ENCODE measurements around the gene COL5A1. TPM values are rescaled to one million over a fixed set of nuclear protein-coding genes. Genes with fewer than 3 reads are reported as not detected.

The COL5A1 gene
- total RNA-seq, 2 experiments from 2014 or later = 0.10 TPM; not detected in 1

DNA sequence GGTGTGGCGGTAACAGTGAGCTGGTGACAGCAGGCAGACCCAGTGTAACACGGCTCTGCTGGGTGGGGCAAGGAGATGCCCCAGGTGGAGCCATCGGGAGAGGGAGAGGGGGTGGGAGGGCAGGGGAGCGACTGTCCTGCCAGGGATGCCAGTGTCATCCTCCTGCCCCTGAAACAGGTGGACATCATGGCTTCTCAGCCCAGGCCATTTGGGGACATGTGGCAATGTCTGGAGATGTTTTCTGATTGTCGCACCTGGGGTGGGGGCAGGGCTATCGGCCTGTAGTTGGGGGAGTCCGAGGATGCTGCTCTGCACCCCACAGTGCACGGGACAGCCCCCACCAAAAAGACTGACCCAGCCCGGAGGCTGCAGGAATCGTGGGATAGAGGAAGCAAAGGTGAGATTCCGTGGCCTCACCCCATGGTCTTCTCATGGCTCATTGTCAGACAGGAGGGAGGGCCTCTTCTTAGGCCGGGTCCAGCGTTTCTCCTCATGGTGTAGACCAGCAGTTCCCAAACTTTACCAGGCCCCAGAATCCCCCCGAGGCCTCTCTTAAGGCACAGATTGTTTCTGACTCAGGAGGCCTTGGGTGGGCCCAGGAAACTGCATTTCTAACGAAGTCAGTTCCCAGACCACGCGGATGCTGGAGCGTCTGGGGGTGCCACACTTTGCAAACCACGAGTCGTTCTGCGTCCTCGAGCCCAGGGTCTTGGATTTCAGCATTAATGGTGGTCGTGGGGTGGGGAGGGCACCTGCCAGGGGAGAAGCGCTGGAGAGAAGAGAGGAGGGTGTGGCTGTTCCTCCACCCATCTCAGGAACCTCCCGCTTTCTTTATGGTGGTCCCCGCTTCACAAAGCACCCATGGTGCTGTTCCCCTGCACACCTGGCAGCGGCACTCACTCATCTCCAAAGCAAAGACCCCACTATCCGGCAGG is 11.0 kb downstream of the COL5A1 start:
- no peak overlapping the region for H3K27ac Mint-ChIP-seq

DNA sequence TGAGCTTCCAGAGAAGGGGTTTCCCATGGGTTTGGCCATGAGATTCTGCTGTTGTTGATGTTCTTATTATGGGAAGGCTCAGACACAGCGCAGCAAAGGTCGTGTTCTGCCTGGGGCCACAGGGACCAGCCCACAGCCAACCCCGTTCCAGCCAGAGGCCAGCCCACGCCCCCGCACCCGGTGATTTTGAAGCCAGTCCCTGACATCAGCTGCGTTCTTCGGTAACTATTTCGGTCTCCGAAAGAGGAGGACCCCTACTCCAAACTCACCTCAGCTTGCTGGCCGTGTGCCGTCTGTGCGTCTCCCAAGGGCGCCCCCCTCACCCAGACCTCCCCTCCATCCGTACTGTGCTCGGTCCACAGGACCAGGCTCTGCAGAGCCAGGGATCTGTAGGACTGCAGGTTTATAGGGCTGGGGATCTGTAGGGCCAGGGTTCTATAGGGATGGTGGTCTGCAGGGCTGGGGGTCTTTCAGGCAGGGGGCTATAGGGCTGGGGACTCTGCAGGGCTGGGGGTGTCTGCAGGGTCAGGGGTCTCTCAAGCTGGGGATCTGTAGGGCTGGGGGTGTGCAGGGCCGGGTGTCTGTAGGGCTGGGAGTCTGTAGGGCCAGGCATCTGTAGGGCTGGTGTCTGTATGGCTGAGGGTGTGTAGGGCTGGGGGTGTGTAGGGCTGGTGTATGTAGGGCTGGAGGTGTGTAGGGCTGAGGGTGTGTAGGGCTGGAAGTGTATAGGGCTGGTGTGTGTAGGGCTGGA is 11.8 kb downstream of the COL5A1 start:
- intact Hi-C loops (cut with micrococcal nuclease) = loop anchor here (10.0 kb wide), 1 partner anchor 479 kb away; no protein-coding TSS in a partner anchor
- H3K9me3 Mint-ChIP-seq = no peaks in the 10 kb centered on the region
- CTCF ChIA-PET = interaction anchor here (0.7 kb wide), 1 partner anchor 191 kb away, joined by 3 read pairs; no protein-coding TSS in a partner anchor
- no peaks in the 10 kb centered on the region for H3K4me1 Mint-ChIP-seq (ENCODE audit: low read depth)
- H3K27ac Mint-ChIP-seq = no peak overlapping the region
- DNase-seq = no peak
- H3K27me3 Mint-ChIP-seq (ENCODE audit: low read depth) = no peaks in the 10 kb centered on the region
- no peaks in the 10 kb centered on the region for H3K36me3 Mint-ChIP-seq (ENCODE audit: low read depth)
- no peak overlapping the region for H3K4me3 Mint-ChIP-seq

More for the DNA sequence above, 11.0 kb downstream of the COL5A1 start:
- Mint-ChIP-seq H3K36me3 (ENCODE audit: low read depth) (no peaks in the 10 kb centered on the region), H3K4me1 (ENCODE audit: low read depth) (no peaks in the 10 kb centered on the region), H3K4me3 (no peak overlapping the region), H3K27me3 (ENCODE audit: low read depth) (no peaks in the 10 kb centered on the region), H3K9me3 (no peaks in the 10 kb centered on the region)
- CTCF ChIA-PET = no interaction called here
- intact Hi-C loops (cut with micrococcal nuclease) = loop anchor here (10.0 kb wide), 1 partner anchor 478 kb away; no protein-coding TSS in a partner anchor
- no peak for DNase-seq

GRCh38 chr9:134655101-134655500 is 13.5 kb downstream of the COL5A1 start:
- H3K9me3 Mint-ChIP-seq = no peaks in the 10 kb centered on the region
- no peak overlapping the region for H3K27ac Mint-ChIP-seq
- no peak for DNase-seq
- H3K36me3 Mint-ChIP-seq (ENCODE audit: low read depth) = no peaks in the 10 kb centered on the region
- CTCF ChIA-PET = no interaction called here
- H3K4me1 Mint-ChIP-seq (ENCODE audit: low read depth) = no peaks in the 10 kb centered on the region
- H3K27me3 Mint-ChIP-seq (ENCODE audit: low read depth) = no peaks in the 10 kb centered on the region
- intact Hi-C loops (cut with micrococcal nuclease) = loop anchor here (10.0 kb wide), 1 partner anchor 480 kb away; no protein-coding TSS in a partner anchor
- no peak overlapping the region for H3K4me3 Mint-ChIP-seq

DNA sequence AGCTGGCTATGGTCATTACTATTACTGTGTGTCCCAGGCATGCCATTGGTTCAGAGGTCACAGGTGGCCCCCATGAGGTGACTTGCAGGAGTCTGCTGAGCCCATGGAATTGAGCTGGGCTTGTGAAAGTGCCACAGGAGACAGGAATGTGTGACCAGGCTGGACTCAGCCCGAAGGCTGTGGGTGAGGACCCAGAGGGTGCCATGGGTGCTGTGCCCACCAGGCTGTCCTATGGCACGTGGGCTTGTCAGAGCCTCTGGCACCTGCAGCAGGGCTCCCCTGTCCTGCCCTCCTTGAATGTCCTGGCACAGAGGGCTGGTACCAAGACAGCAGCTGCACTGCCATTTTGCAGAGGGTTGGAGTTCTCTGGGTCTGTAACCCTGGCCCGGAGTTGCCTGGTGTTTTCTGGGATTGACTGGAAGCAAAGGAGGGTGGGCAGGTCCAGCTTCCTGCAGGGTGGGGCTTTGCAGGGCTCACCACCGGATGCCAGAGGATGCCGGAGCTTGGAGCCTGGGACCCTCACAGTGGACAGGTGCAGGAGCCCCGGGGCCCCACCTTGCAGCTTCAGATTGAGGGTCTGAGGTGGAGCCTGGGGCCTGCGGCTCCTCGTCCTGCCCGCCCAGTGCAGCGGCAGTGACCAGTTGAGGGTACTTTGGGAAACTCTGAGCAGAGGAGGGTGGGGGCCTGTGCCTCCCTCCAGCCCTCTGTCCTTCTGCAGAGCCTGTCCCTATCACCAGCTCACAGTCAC is 14.2 kb downstream of the COL5A1 start:
- Mint-ChIP-seq H3K4me3 (no peak overlapping the region), H3K36me3 (ENCODE audit: low read depth) (no peaks in the 10 kb centered on the region), H3K27ac (no peak overlapping the region), H3K4me1 (ENCODE audit: low read depth) (no peaks in the 10 kb centered on the region), H3K9me3 (peaks cover 3% of the 10 kb centered on the region), H3K27me3 (ENCODE audit: low read depth) (no peaks in the 10 kb centered on the region)
- no peak for DNase-seq
- CTCF ChIA-PET = no interaction called here
- intact Hi-C loops (cut with micrococcal nuclease) = loop anchor here (1.0 to 10.0 kb wide), 2 partner anchors 206 to 481 kb away; no protein-coding TSS in a partner anchor

DNA sequence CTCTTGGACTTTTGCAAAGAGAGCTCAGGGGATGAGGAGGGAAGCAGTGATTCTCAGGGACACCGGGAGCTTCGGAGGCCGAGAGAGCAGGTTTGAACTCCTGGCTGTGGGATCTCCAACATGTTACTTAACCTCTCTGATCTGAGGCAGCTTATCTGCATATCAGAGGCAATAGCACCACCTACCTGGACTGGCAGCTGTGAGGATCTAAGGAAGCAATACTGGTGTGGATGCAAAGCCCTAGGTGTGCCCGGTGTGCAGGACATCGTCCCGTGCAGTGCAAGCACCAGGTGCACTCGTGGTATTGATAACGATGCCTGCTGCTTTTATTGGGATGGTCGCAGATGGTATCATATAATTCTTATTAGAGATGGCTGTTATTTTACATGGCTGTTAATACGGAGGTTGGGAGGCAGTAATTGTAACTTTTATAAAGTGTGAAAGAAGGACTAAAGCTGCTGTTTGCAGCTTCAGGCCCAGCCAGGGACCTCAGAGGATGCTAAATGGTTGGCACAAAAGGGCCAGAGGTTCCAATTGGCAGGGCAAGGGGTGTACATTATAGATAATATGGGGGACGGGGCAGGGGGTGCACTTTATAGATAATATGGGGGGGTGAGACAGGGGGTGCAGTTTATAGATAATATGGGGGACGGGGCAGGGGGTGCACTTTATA is 14.9 kb downstream of the COL5A1 start:
- Mint-ChIP-seq H3K4me1 (ENCODE audit: low read depth) (no peaks in the 10 kb centered on the region), H3K9me3 (peaks cover 9% of the 10 kb centered on the region), H3K4me3 (no peak overlapping the region), H3K27ac (no peak overlapping the region), H3K36me3 (ENCODE audit: low read depth) (no peaks in the 10 kb centered on the region), H3K27me3 (ENCODE audit: low read depth) (no peaks in the 10 kb centered on the region)
- intact Hi-C loops (cut with micrococcal nuclease) = loop anchor here (1.0 to 10.0 kb wide), 2 partner anchors 207 to 482 kb away; no protein-coding TSS in a partner anchor
- CTCF ChIA-PET = no interaction called here
- DNase-seq = no peak

DNA sequence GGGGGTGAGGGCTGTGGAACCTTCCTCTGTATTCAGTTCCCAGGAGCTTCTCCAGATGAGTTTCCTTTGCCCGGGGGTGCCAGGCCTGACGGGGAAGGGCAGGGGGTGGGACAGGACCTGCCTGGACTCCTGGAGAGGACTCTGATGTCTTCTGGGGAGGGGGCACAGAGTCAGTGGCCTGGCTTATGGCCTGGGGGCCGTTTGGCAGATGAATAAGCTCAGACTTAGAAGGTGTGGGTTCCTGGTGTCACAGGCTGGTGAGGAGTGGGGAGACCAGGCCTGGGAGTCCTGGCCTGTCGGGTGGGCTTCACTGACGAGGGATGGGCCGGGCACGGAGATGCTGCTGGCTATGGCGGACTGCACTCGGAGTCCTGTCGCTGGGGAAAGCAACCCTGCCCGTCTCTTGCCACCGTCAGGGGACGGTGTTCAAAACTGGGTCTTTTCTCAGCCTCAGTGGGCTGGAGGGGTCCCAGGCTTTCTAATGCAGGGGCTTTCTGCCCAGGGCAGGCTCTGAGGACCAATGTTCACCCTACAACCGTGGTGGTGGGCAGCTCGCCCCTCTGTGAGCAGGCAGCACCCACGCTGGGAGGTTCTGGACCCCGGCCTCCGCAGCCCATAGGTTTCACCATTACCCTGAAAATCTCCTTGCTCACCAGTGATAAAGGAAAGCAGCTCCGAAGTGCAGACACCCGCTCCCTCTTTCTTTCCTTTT is 16.2 kb downstream of the COL5A1 start:
- Mint-ChIP-seq H3K4me3 (no peak overlapping the region), H3K9me3 (peaks cover 14% of the 10 kb centered on the region), H3K4me1 (ENCODE audit: low read depth) (no peaks in the 10 kb centered on the region), H3K36me3 (ENCODE audit: low read depth) (no peaks in the 10 kb centered on the region), H3K27ac (no peak overlapping the region), H3K27me3 (ENCODE audit: low read depth) (peaks cover under 1% of the 10 kb centered on the region)
- DNase-seq = no peak
- CTCF ChIA-PET = no interaction called here
- intact Hi-C loops (cut with micrococcal nuclease) = loop anchor here (10.0 kb wide), 1 partner anchor 483 kb away; no protein-coding TSS in a partner anchor

GRCh38 chr9:134658378-134658955 is 16.9 kb downstream of the COL5A1 start:
- H3K4me1 Mint-ChIP-seq (ENCODE audit: low read depth) = no peaks in the 10 kb centered on the region
- no peak for DNase-seq
- no peak overlapping the region for H3K27ac Mint-ChIP-seq
- CTCF ChIA-PET = no interaction called here
- H3K4me3 Mint-ChIP-seq = no peak overlapping the region
- peaks cover 14% of the 10 kb centered on the region for H3K9me3 Mint-ChIP-seq
- intact Hi-C loops (cut with micrococcal nuclease) = loop anchor here (10.0 kb wide), 1 partner anchor 484 kb away; no protein-coding TSS in a partner anchor
- peaks cover 2% of the 10 kb centered on the region for H3K27me3 Mint-ChIP-seq (ENCODE audit: low read depth)
- H3K36me3 Mint-ChIP-seq (ENCODE audit: low read depth) = no peaks in the 10 kb centered on the region

DNA sequence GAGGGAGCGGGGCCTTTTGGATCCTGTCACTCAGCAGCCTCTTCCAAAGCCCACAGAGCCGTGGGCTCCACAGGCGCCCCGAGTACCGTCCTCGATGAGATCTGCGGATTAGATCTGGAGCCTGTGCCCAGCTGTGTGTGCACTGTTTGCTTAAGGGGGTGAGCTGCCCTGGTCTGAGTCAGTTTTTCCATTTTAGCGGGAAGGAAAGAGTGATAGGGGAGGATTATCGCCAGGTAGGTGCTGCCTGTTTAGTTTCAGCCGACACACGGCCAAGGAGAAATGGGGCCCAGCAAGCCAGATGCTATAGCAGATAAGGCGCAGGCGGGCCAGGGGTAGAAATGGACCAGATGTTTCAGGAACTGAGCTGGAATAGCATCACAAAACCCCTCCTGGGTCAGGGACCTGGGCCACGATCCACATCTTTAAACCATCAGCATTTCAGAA is 18.1 kb downstream of the COL5A1 start:
- H3K36me3 Mint-ChIP-seq (ENCODE audit: low read depth) = no peaks in the 10 kb centered on the region
- DNase-seq = no peak
- CTCF ChIA-PET = interaction anchor here (0.6 kb wide), 1 partner anchor 727 kb away, joined by 3 read pairs; no protein-coding TSS in a partner anchor
- peaks cover 14% of the 10 kb centered on the region for H3K9me3 Mint-ChIP-seq
- H3K4me3 Mint-ChIP-seq = no peak overlapping the region
- H3K27me3 Mint-ChIP-seq (ENCODE audit: low read depth) = peaks cover 2% of the 10 kb centered on the region
- H3K4me1 Mint-ChIP-seq (ENCODE audit: low read depth) = no peaks in the 10 kb centered on the region
- no peak overlapping the region for H3K27ac Mint-ChIP-seq
- intact Hi-C loops (cut with micrococcal nuclease) = loop anchor here (10.0 kb wide), 1 partner anchor 485 kb away; no protein-coding TSS in a partner anchor

- no peak overlapping the region for H3K4me3 Mint-ChIP-seq
- no peaks in the 10 kb centered on the region for H3K36me3 Mint-ChIP-seq (ENCODE audit: low read depth)
- peaks cover 2% of the 10 kb centered on the region for H3K27me3 Mint-ChIP-seq (ENCODE audit: low read depth)
- peaks cover 14% of the 10 kb centered on the region for H3K9me3 Mint-ChIP-seq
- intact Hi-C loops (cut with micrococcal nuclease) = no loop called here
- DNase-seq = peak; percentile 16
- no peaks in the 10 kb centered on the region for H3K4me1 Mint-ChIP-seq (ENCODE audit: low read depth)
- CTCF ChIA-PET = interaction anchor here (0.6 to 1.0 kb wide), 3 partner anchors 11 to 726 kb away, joined by 3 read pairs; no protein-coding TSS in a partner anchor
- no peak overlapping the region for H3K27ac Mint-ChIP-seq
These were observed 18.8 kb downstream of the COL5A1 start for GRCh38 chr9:134660407-134660806.

DNA sequence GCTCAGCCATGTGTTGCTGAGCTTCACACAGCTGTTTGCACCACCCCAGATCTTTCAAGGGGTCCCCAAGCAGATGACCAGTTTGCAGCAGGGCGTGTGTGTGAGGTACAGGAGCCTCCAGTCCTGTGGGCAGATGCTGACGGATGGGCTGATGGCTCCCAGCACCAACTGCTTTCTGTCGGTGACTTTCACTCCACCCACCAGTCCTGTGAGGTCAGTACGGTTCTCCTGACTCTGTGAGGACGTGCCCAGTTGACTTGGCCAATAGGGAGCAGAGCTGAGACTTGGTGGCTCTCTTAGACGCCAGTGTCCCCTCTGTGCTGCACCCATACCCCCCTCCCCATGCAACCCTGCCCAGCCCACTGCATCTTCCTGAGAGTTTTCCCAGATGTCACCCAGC is 19.7 kb downstream of the COL5A1 start:
- Mint-ChIP-seq H3K27me3 (ENCODE audit: low read depth) (peaks cover 2% of the 10 kb centered on the region), H3K36me3 (ENCODE audit: low read depth) (no peaks in the 10 kb centered on the region), H3K9me3 (peaks cover 14% of the 10 kb centered on the region), H3K4me1 (ENCODE audit: low read depth) (no peaks in the 10 kb centered on the region), H3K27ac (no peak overlapping the region), H3K4me3 (no peak overlapping the region)
- CTCF ChIA-PET = interaction anchor here (0.8 to 1.0 kb wide), 2 partner anchors 10 to 283 kb away, joined by 3 read pairs; no protein-coding TSS in a partner anchor
- no peak for DNase-seq
- intact Hi-C loops (cut with micrococcal nuclease) = no loop called here

- CTCF ChIA-PET = no interaction called here
- peaks cover 14% of the 10 kb centered on the region for H3K9me3 Mint-ChIP-seq
- no peak for DNase-seq
- peaks cover 2% of the 10 kb centered on the region for H3K27me3 Mint-ChIP-seq (ENCODE audit: low read depth)
- no peaks in the 10 kb centered on the region for H3K36me3 Mint-ChIP-seq (ENCODE audit: low read depth)
- no peak overlapping the region for H3K4me3 Mint-ChIP-seq
- intact Hi-C loops (cut with micrococcal nuclease) = no loop called here
- H3K4me1 Mint-ChIP-seq (ENCODE audit: low read depth) = no peaks in the 10 kb centered on the region
- no peak overlapping the region for H3K27ac Mint-ChIP-seq
These were observed 20.2 kb downstream of the COL5A1 start for GRCh38 chr9:134661791-134662142.

Data from activated naive CD4-positive, alpha-beta T cell treated with anti-CD3 and anti-CD28 coated beads for 36 hours (primary cell).